T-helper 22 cell (primary cell): Measurements from ENCODE around the gene ZNF532.
"Not testable (repeated sequence)": the region's sequence is repeated elsewhere in the genome, so short reads cannot be mapped to it uniquely, and the experiment has no call there.

Experiments used
- DNase-seq: peaks from one replicate; pipeline ENCODE4 v3.0.0-alpha.2; 2020; ENCODE audit warnings: low read depth

ZNF532 gene

GRCh38 chr18:59006461-59007067 is 141.9 kb downstream of the ZNF532 start:
- DNase-seq, result no peak

- DNase-seq, result no peak
Observed at GRCh38 chr18:59008302-59008974, 143.8 kb downstream of the ZNF532 start.

GRCh38 chr18:59009846-59010245 is 145.2 kb downstream of the ZNF532 start:
- DNase-seq, result no peak

- no peak for DNase-seq
Observed at GRCh38 chr18:59011289-59011688, 146.6 kb downstream of the ZNF532 start.

GRCh38 chr18:59011786-59012185 is 147.1 kb downstream of the ZNF532 start:
- no peak for DNase-seq

- DNase-seq, result no peak
Observed at GRCh38 chr18:59012815-59013705, 148.4 kb downstream of the ZNF532 start.

GRCh38 chr18:59013744-59014143 is 149.1 kb downstream of the ZNF532 start:
- no peak for DNase-seq

GRCh38 chr18:59015531-59016152 is 151.0 kb downstream of the ZNF532 start:
- DNase-seq, result no peak

- DNase-seq, result no peak
Observed at GRCh38 chr18:59021500-59021899, 156.8 kb downstream of the ZNF532 start.

- no peak for DNase-seq
Observed at GRCh38 chr18:59022167-59022945, 157.7 kb downstream of the ZNF532 start.

- DNase-seq, result no peak
Observed at GRCh38 chr18:59024829-59025228, 160.2 kb downstream of the ZNF532 start.

- DNase-seq, result not testable (repeated sequence)
Observed at GRCh38 chr18:59025532-59025931, 160.9 kb downstream of the ZNF532 start.

GRCh38 chr18:59026364-59026763 is 161.7 kb downstream of the ZNF532 start:
- no peak for DNase-seq

GRCh38 chr18:59026831-59027410 is 162.2 kb downstream of the ZNF532 start:
- no peak for DNase-seq

GRCh38 chr18:59029663-59030429 is 165.2 kb downstream of the ZNF532 start:
- no peak for DNase-seq

GRCh38 chr18:59032308-59032707 is 167.6 kb downstream of the ZNF532 start:
- DNase-seq, result no peak

GRCh38 chr18:59033359-59033758 is 168.7 kb downstream of the ZNF532 start:
- DNase-seq, result no peak

- no peak for DNase-seq
Observed at GRCh38 chr18:59033974-59034373, 169.3 kb downstream of the ZNF532 start.

- DNase-seq, result no peak
Observed at GRCh38 chr18:59035591-59035990, 170.9 kb downstream of the ZNF532 start.
